Left renal pelvis (tissue), 4 donors: ENCODE measurements around the gene ZNF84. TPM values are rescaled to one million over a fixed set of nuclear protein-coding genes. Genes with fewer than 3 reads are reported as not detected.

Experiments
- DNase-seq, 4 donors: peaks; one replicate each; pipeline ENCODE4 v3.0.0-alpha.2; 2013; ENCODE audit warnings: low read depth in 4 of 4, low spot score in 3 of 4
- polyA plus RNA-seq, 4 donors: library from polyadenylated mRNA; unstranded; fragments of 120-200 nt; gene quantifications; one replicate each; pipeline ENCODE4 v1.2.1, GENCODE V29; 2013; ENCODE audit not compliant: insufficient read length in 4 of 4

Gene ZNF84
- polyA plus RNA-seq, 4 donors = 73.7 to 84.7 (median 75.7) TPM

DNA sequence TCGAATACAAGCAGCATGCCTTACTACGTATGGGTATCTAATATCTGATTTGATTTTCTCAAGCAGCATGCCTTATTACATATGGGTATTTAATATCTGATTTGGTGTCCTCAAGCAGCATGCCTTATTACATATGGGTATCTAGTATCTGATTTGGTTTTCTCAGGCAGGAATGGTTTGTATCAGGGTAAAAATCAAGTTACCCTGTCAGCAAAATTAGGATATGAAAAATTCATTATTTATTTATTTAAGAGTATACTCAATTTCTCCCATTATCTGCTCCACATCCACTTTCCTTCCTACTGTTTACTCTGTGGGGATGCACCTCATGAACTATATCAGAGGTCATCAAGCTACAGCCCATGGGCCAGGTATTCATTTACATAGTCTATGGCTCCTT is 70.8 kb downstream of the ZNF84 start:
- DNase-seq = no peak

Other genes with a start within 250 kb of the ZNF84 start
- gene GOLGA3, start 208.6 kb upstream of the ZNF84 start, polyA plus RNA-seq = 10 to 100 TPM; 25.1 to 35.3 (median 29.9) TPM
- gene CHFR, start 149.9 kb upstream of the ZNF84 start, polyA plus RNA-seq = 10 to 100 TPM; 16.6 to 26.6 (median 22.1) TPM
- gene ZNF605, start 81.2 kb upstream of the ZNF84 start, polyA plus RNA-seq = 10 to 100 TPM; 18.9 to 30.6 (median 25.1) TPM
- 10 to 100 TPM; 10.8 to 15.8 (median 12.2) TPM for gene ZNF26, start 51.1 kb upstream of the ZNF84 start, polyA plus RNA-seq
- 10 to 100 TPM; 34.9 to 45.6 (median 43.1) TPM for gene ZNF140, start 43.4 kb downstream of the ZNF84 start, polyA plus RNA-seq
- 1 to 10 TPM; 3.6 to 7.6 (median 4.2) TPM for gene ZNF891, start 92.8 kb downstream of the ZNF84 start, polyA plus RNA-seq
- gene ZNF10, start 93.1 kb downstream of the ZNF84 start, polyA plus RNA-seq = 10 to 100 TPM; 14.3 to 26.9 (median 23.7) TPM
- gene ZNF268, start 144.0 kb downstream of the ZNF84 start, polyA plus RNA-seq = 10 to 100 TPM; 23.2 to 43.9 (median 32.2) TPM
- gene ANHX, start 198.4 kb downstream of the ZNF84 start, polyA plus RNA-seq = under 1 TPM in 1 of 4 donors, not detected in 3; 0.11 TPM